Left ventricle myocardium inferior (tissue), 1 donor: ENCODE data around the gene GRIN2A. TPM values are rescaled to one million over a fixed set of nuclear protein-coding genes. Genes with fewer than 3 reads are reported as not detected.

Experiments used
- DNase-seq: peaks from one replicate; pipeline ENCODE4 v3.0.0-alpha.2; 2020
- H3K27ac ChIP-seq: fragments of 200-600 bp; replicated peaks from 2 replicates; pipeline ENCODE4 v1.8.0; 2021
- H3K27me3 ChIP-seq: fragments of 200-600 bp; 2 replicates; pipeline ENCODE4 v1.8.0; 2021; ENCODE audit warnings: low read depth
- H3K36me3 ChIP-seq: fragments of 200-600 bp; 2 replicates; pipeline ENCODE4 v1.8.0; 2021
- H3K4me1 ChIP-seq: fragments of 200-600 bp; 2 replicates; pipeline ENCODE4 v1.8.0; 2021
- H3K4me3 ChIP-seq: fragments of 200-600 bp; 2 replicates; pipeline ENCODE4 v1.8.0; 2021; ENCODE audit warnings: mild to moderate bottlenecking, moderate library complexity
- H3K9me3 ChIP-seq: fragments of 200-600 bp; replicated peaks from 2 replicates; pipeline ENCODE4 v1.8.0; 2021
- CTCF ChIP-seq: fragments of 200-600 bp; IDR thresholded peaks from 2 replicates; pipeline ENCODE4 v1.8.0; 2021; ENCODE audit warnings: antibody characterized with exemption, mild to moderate bottlenecking, borderline replicate concordance
- intact Hi-C: fragments of 100-400 bp; cut with micrococcal nuclease; formaldehyde crosslinking; loops from one replicate; pipeline ENCODE4 v1.11.0; 2022
- total RNA-seq: library from RNA; stranded (reverse); fragmentation: NEBNext Ultra II Directional; extraction: Animal tissue kit (Norgen Biotek cat#: 25700); gene quantifications from one replicate; pipeline ENCODE4 v1.2.1, GENCODE V29; 2021
- donor health status: DM: no; HTN: yes; CAD: no; lungs with severe emphysema.

The GRIN2A gene
- total RNA-seq, 1 donor from 2014 or later, result 2.4 TPM

- H3K4me1 ChIP-seq, result no peaks in the 10 kb centered on the region
- no peaks in the 10 kb centered on the region for H3K27me3 ChIP-seq
- H3K27ac ChIP-seq, result peak overlapping the region; percentile 25
- no peaks in the 10 kb centered on the region for H3K9me3 ChIP-seq
- TF ChIP-seq CTCF, result no peak
- no peak overlapping the region for H3K4me3 ChIP-seq
- intact Hi-C loops, result no loop called here
- no peak for DNase-seq
- H3K36me3 ChIP-seq, result no peaks in the 10 kb centered on the region
Measured at GRCh38 chr16:9860876-9861275, 321.4 kb downstream of the GRIN2A start.

- DNase-seq, result no peak
- no peaks in the 10 kb centered on the region for H3K36me3 ChIP-seq
- no peak for TF ChIP-seq CTCF
- H3K27me3 ChIP-seq, result no peaks in the 10 kb centered on the region
- peaks cover 5% of the 10 kb centered on the region for H3K4me1 ChIP-seq
- H3K4me3 ChIP-seq, result no peak overlapping the region
- intact Hi-C loops, result no loop called here
- no peaks in the 10 kb centered on the region for H3K9me3 ChIP-seq
- no peak overlapping the region for H3K27ac ChIP-seq
Measured at GRCh38 chr16:9859701-9860327, 322.4 kb downstream of the GRIN2A start.

- H3K27ac ChIP-seq, result peak overlapping the region; percentile 44
- no peaks in the 10 kb centered on the region for H3K9me3 ChIP-seq
- intact Hi-C loops, result no loop called here
- H3K27me3 ChIP-seq, result no peaks in the 10 kb centered on the region
- H3K4me1 ChIP-seq, result peaks cover 13% of the 10 kb centered on the region
- TF ChIP-seq CTCF, result no peak
- no peaks in the 10 kb centered on the region for H3K36me3 ChIP-seq
- no peak overlapping the region for H3K4me3 ChIP-seq
- DNase-seq, result no peak
Measured at GRCh38 chr16:9854675-9855074, 327.6 kb downstream of the GRIN2A start.

GRCh38 chr16:9852003-9852402, 330.2 kb downstream of the GRIN2A start:
- TF ChIP-seq CTCF, result no peak
- Histone ChIP-seq H3K36me3 (no peaks in the 10 kb centered on the region), H3K27me3 (no peaks in the 10 kb centered on the region), H3K4me3 (no peak overlapping the region), H3K27ac (no peak overlapping the region), H3K9me3 (no peaks in the 10 kb centered on the region), H3K4me1 (peaks cover 13% of the 10 kb centered on the region)
- intact Hi-C loops, result no loop called here
- no peak for DNase-seq

- DNase-seq, result no peak
- Histone ChIP-seq H3K4me3 (no peak overlapping the region), H3K27me3 (no peaks in the 10 kb centered on the region), H3K9me3 (no peaks in the 10 kb centered on the region), H3K4me1 (peaks cover 13% of the 10 kb centered on the region), H3K27ac (no peak overlapping the region), H3K36me3 (no peaks in the 10 kb centered on the region)
- intact Hi-C loops, result no loop called here
- no peak for TF ChIP-seq CTCF
Measured at GRCh38 chr16:9850817-9851216, 331.4 kb downstream of the GRIN2A start.
